Hypothalamus (tissue), 51 donors: ENCODE measurements around the gene OR2V1.

Source experiments
- DNase-seq, 51 donors: peaks; one replicate each; lab custom pipeline; 2025; lab: John Stamatoyannopoulos, UW

Gene OR2V1

GRCh38 chr5:181084621-181085195 lies 46.3 kb downstream of the OR2V1 start:
- no peak for DNase-seq

- no peak for DNase-seq
Observed at GRCh38 chr5:181081989-181082388, 49.0 kb downstream of the OR2V1 start.

- DNase-seq: no peak
Observed at GRCh38 chr5:181076920-181077319, 54.0 kb downstream of the OR2V1 start.
